ENCODE results near the gene FOXS1.

The FOXS1 gene

DNA sequence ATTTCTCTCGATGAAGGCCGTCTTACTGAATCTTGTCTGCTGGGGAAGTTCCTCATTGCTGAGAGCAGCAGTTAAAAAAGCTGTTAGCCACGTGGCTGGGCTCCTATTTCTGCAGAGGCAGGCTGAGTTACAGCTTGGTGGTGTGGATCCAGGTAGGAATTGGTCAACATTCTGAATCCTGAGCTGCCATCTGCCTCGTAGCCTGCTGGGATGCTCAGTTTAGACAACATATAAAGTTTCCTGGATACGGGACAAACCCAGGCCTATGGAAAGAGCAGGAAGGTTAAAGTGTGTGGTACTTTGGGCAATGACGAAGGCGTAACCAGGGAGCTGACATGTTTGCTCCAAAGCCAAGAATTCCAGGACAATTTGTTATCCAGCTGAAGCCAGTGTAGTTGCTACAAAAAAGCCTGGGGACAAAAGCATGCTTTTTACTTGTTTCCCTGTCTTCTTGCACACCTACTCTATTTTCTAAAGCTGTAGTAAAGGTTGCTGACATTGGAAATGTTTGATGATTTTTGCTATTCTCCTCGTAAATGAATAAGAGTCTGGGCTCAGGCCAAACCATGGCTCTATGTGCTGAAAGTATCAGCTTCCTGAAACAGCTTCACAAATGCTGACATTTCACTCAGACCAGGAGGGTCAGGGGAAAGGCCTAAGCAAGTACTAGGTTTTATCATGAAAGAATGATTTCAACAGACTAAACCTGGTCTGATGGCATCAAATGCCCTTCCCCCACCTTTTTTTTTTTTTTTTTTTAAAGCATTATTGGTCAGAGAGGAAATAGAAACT is 38.6 kb downstream of the FOXS1 start:
- TF ChIP-seq L3MBTL2 (conservative IDR thresholded peaks at IDR 0.05) (no peak), HDGF (IDR thresholded peaks at IDR 0.05; ENCODE audit: borderline replicate concordance) (no peak), FOXA1 (IDR thresholded peaks at IDR 0.05) (no peak), CTBP1 (IDR thresholded peaks at IDR 0.05; ENCODE audit: borderline replicate concordance) (no peak), TARDBP (IDR thresholded peaks at IDR 0.05) (no peak), LEF1 (IDR thresholded peaks at IDR 0.05; ENCODE audit: borderline replicate concordance) (no peak), FOXK2 (IDR thresholded peaks at IDR 0.05) (no peak), FOXM1 (IDR thresholded peaks at IDR 0.05; ENCODE audit: borderline replicate concordance) (no peak), ZNF384 (IDR thresholded peaks at IDR 0.05) (no peak), ELF4 (IDR thresholded peaks at IDR 0.05) (no peak)
- TF ChIP-seq, protein P1, sequence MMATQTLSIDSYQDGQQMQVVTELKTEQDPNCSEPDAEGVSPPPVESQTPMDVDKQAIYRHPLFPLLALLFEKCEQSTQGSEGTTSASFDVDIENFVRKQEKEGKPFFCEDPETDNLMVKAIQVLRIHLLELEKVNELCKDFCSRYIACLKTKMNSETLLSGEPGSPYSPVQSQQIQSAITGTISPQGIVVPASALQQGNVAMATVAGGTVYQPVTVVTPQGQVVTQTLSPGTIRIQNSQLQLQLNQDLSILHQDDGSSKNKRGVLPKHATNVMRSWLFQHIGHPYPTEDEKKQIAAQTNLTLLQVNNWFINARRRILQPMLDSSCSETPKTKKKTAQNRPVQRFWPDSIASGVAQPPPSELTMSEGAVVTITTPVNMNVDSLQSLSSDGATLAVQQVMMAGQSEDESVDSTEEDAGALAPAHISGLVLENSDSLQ (IDR thresholded peaks at IDR 0.05) = no peak
- ChIA-PET CTCF (no interaction called here), POLR2A (no interaction called here)
- no peak for DNase-seq (ENCODE audit: extremely low spot score)

DNA sequence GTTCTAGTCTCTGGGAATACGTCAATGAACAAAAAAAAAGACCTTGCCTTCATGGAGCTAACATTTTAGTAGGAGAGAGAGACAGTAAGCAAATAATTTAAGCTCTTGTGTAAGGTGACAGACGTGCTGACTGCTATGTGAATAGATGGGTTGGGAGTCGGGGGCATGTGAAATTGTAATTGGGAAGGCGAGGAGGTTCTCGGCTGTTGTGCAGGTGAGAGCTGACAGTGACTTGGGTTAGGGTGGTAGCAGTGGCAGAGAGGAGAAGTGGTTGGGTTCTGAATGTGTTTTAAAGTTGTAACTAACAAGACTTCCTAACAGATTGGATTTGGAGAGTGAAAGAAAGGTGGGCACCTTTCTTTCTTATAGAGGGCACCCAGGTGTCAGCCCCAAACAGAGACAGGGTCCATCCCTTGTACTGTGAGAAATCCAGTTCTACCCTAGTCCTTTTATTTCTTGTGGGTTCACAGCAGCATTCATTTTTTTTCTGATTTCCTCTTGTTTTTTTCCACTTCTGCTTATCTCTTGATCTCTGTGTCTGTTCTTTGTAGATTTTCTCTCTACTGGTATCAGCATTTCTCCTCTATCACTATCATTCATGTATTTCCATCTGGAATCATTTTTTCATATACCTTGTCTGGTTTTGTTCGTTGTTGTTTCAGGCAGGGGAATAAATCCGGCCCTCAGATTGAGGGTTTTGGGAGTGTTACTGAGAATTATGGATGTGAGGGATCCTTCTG is 41.7 kb downstream of the FOXS1 start:
- POLR2A ChIA-PET = no interaction called here
- TF ChIP-seq TARDBP (IDR thresholded peaks at IDR 0.05) (no peak), ARNT (IDR thresholded peaks at IDR 0.05) (no peak), ELF4 (IDR thresholded peaks at IDR 0.05) (no peak)
- DNase-seq (ENCODE audit: extremely low spot score) = no peak
- CTCF ChIA-PET = no interaction called here

DNA sequence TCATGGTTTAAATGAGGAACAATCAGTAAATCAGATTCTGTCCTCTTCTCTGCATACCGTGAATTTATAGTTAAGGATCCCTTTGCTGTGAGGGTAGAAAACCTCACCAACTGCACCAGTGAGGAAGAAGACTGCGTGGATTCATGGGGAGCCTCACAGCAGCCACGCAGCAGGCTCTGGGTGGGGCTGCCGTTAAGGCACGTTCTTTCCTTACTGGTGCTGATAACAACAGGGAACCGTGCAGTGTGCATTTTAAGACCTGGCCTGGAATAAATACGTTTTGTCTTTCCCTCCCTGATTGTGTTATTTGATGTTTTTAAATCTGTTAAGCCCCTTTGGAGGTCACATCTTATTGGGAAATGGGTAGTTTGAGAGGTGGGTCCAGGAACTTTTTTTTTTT is 43.9 kb downstream of the FOXS1 start:
- ChIA-PET POLR2A (no interaction called here), CTCF (interaction anchor here (0.6 kb wide), 1 partner anchor 168 kb away, joined by 4 read pairs; no protein-coding TSS in a partner anchor)
- TF ChIP-seq FOXM1 (IDR thresholded peaks at IDR 0.05; ENCODE audit: borderline replicate concordance) (no peak), ZNF384 (IDR thresholded peaks at IDR 0.05) (no peak), SP1 (IDR thresholded peaks at IDR 0.05) (no peak), HDGF (IDR thresholded peaks at IDR 0.05; ENCODE audit: borderline replicate concordance) (no peak), NFRKB (IDR thresholded peaks at IDR 0.05) (no peak), LEF1 (IDR thresholded peaks at IDR 0.05; ENCODE audit: borderline replicate concordance) (no peak), ELF4 (IDR thresholded peaks at IDR 0.05) (no peak), BHLHE40 (IDR thresholded peaks at IDR 0.05; ENCODE audit: borderline replicate concordance) (no peak)
- DNase-seq (ENCODE audit: extremely low spot score) = no peak

DNA sequence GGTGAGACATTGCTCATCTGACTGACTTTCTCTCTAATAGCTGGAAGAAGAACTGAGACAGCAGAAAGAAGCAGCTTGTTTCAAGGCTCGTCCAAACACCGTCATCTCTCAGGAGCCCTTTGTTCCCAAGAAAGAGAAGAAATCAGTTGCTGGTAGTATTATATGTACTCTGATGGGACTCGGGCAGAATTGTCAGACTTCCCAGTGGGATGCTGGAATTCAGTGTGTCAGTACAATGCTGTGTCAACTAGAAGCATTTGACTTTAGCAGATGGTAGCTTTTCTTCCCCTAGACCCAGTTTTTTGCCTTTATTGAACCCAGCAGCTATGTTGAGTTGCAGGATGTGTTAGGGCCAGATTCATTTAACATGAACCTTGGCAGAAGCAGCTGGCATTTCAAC is 48.0 kb downstream of the FOXS1 start:
- no peak for TF ChIP-seq NFRKB (IDR thresholded peaks at IDR 0.05)
- TF ChIP-seq BHLHE40 (IDR thresholded peaks at IDR 0.05; ENCODE audit: borderline replicate concordance) = no peak
- TF ChIP-seq FOXM1 (IDR thresholded peaks at IDR 0.05; ENCODE audit: borderline replicate concordance) = no peak
- no peak for TF ChIP-seq SUZ12 (IDR thresholded peaks at IDR 0.05)
- TF ChIP-seq FOXK2 (IDR thresholded peaks at IDR 0.05) = no peak
- ChIA-PET POLR2A (no interaction called here), CTCF (no interaction called here)
- DNase-seq (ENCODE audit: extremely low spot score) = no peak

Measured in HEK293T (cell line).